GM23338 (cell line): Measurements from ENCODE around the gene ARL5C. TPM values are rescaled to one million over a fixed set of nuclear protein-coding genes. Genes with fewer than 3 reads are reported as not detected.

Source experiments
- ATAC-seq: fragments of 200-7000 bp; cut with Tn5 transposase; 3 replicates; pipeline ENCODE4 v1.9.1; 2020
- DNase-seq: peaks from one replicate; pipeline ENCODE4 v3.0.0-alpha.2; 2015; ENCODE audit warnings: low spot score
- H2AFZ ChIP-seq: fragments of 200-600 bp; sonication (generic); 2 replicates; pipeline ENCODE4 v1.8.0; 2016; ENCODE audit warnings: antibody characterized with exemption, mild to moderate bottlenecking, moderate library complexity
- H3F3A ChIP-seq: fragments of 200-600 bp; sonication (generic); replicated peaks from 2 replicates; pipeline ENCODE4 v1.8.0; 2017; ENCODE audit warnings: antibody characterized with exemption, mixed run types, low read depth
- H3K27ac ChIP-seq: fragments of 200-600 bp; sonication (generic); 2 replicates; pipeline ENCODE4 v1.6.1; 2016; ENCODE audit warnings: low read depth
- H3K27me3 ChIP-seq: fragments of 200-600 bp; sonication (generic); 2 replicates; pipeline ENCODE4 v1.8.0; 2016; ENCODE audit warnings: mild to moderate bottlenecking, mixed run types, moderate library complexity; ENCODE audit not compliant: insufficient read depth
- H3K36me3 ChIP-seq: fragments of 200-600 bp; sonication (generic); 2 replicates; pipeline ENCODE4 v1.8.0; 2016; ENCODE audit warnings: mild to moderate bottlenecking; ENCODE audit not compliant: insufficient read depth
- H3K4me1 ChIP-seq: fragments of 200-600 bp; sonication (generic); 2 replicates; pipeline ENCODE4 v1.8.0; 2016; ENCODE audit warnings: mild to moderate bottlenecking, moderate library complexity; ENCODE audit not compliant: insufficient read depth
- H3K4me2 ChIP-seq: fragments of 200-600 bp; sonication (generic); 2 replicates; pipeline ENCODE4 v1.7.1; 2017; ENCODE audit warnings: mixed run types
- H3K4me3 ChIP-seq: fragments of 200-600 bp; sonication (generic); 2 replicates; pipeline ENCODE4 v1.6.1; 2016; ENCODE audit warnings: mixed run types
- H3K79me2 ChIP-seq: fragments of 200-600 bp; sonication (generic); replicated peaks from 2 replicates; pipeline ENCODE4 v1.8.0; 2017; ENCODE audit warnings: mild to moderate bottlenecking; ENCODE audit not compliant: insufficient read depth
- H3K9me2 ChIP-seq: fragments of 200-600 bp; sonication (generic); 2 replicates; pipeline ENCODE4 v1.8.0; 2017; ENCODE audit not compliant: insufficient read depth
- H4K20me1 ChIP-seq: fragments of 200-600 bp; sonication (generic); replicated peaks from 2 replicates; pipeline ENCODE4 v1.8.0; 2017; ENCODE audit warnings: mild to moderate bottlenecking; ENCODE audit not compliant: insufficient read depth
- H3K27ac Mint-ChIP-seq: 2 replicates; pipeline ENCODE4 v1.8.0; 2020; ENCODE audit warnings: inconsistent platforms, mild to moderate bottlenecking, moderate library complexity, mixed read lengths
- H3K27me3 Mint-ChIP-seq: 3 replicates; pipeline ENCODE4 v1.8.0; 2022; ENCODE audit warnings: low read depth, mild to moderate bottlenecking, moderate library complexity, mixed read lengths, inconsistent platforms; ENCODE audit not compliant: insufficient read depth, poor library complexity
- H3K36me3 Mint-ChIP-seq: 3 replicates; pipeline ENCODE4 v1.8.0; 2021; ENCODE audit warnings: low read depth, mild to moderate bottlenecking, inconsistent platforms, moderate library complexity, mixed read lengths
- H3K4me1 Mint-ChIP-seq: 3 replicates; pipeline ENCODE4 v1.8.0; 2020; ENCODE audit warnings: mild to moderate bottlenecking, inconsistent platforms, mixed read lengths
- H3K4me3 Mint-ChIP-seq: 3 replicates; pipeline ENCODE4 v1.8.0; 2021; ENCODE audit warnings: moderate library complexity, mild to moderate bottlenecking, inconsistent platforms, mixed read lengths
- H3K9me3 Mint-ChIP-seq: 3 replicates; pipeline ENCODE4 v1.8.0; 2020; ENCODE audit warnings: moderate library complexity, mild to moderate bottlenecking, inconsistent platforms, mixed read lengths
- CREB1 ChIP-seq: fragments of 250-450 bp; sonication (Bioruptor Pico); IDR thresholded peaks from 2 replicates; pipeline ENCODE4 v1.5.0; 2020; ENCODE audit warnings: low read depth, mild to moderate bottlenecking, moderate library complexity
- EZH2 ChIP-seq: fragments of 200-600 bp; sonication (generic); IDR thresholded peaks from one replicate; pipeline ENCODE4 v1.8.0; 2017; ENCODE audit warnings: antibody characterized with exemption, mild to moderate bottlenecking, low read depth; ENCODE audit not compliant: unreplicated experiment
- EZH2phosphoT487 ChIP-seq: fragments of 200-600 bp; sonication (generic); IDR thresholded peaks from one replicate; pipeline ENCODE4 v1.8.1; 2018; ENCODE audit warnings: antibody characterized with exemption; ENCODE audit not compliant: unreplicated experiment
- JUNB ChIP-seq: IDR thresholded peaks from one replicate; pipeline ENCODE4 v1.6.1; 2016; ENCODE audit warnings: antibody characterized with exemption; ENCODE audit not compliant: unreplicated experiment
- NANOG ChIP-seq: IDR thresholded peaks from 2 replicates; pipeline ENCODE4 v1.6.1; 2016; ENCODE audit warnings: antibody characterized with exemption, borderline replicate concordance
- POLR2AphosphoS5 ChIP-seq: IDR thresholded peaks from 2 replicates; pipeline ENCODE4 v1.6.1; 2016; ENCODE audit warnings: antibody characterized with exemption, low read depth
- REST ChIP-seq: IDR thresholded peaks from one replicate; pipeline ENCODE4 v1.6.1; 2018; ENCODE audit warnings: antibody characterized with exemption; ENCODE audit not compliant: unreplicated experiment
- STAT1 ChIP-seq: IDR thresholded peaks from one replicate; pipeline ENCODE4 v1.6.1; 2016; ENCODE audit warnings: antibody characterized with exemption; ENCODE audit not compliant: unreplicated experiment
- ZNF114 ChIP-seq: fragments of 250-450 bp; sonication (Bioruptor Pico); IDR thresholded peaks from 2 replicates; pipeline ENCODE4 v1.5.0; 2020; ENCODE audit warnings: mild to moderate bottlenecking, moderate library complexity
- ZNF331 ChIP-seq: fragments of 250-450 bp; sonication (Bioruptor Pico); IDR thresholded peaks from 2 replicates; pipeline ENCODE4 v1.5.0; 2020; ENCODE audit warnings: low read depth, mild to moderate bottlenecking, moderate library complexity
- ZNF462 ChIP-seq: fragments of 250-450 bp; sonication (Bioruptor Pico); IDR thresholded peaks from 2 replicates; pipeline ENCODE4 v1.5.0; 2020; ENCODE audit warnings: mild to moderate bottlenecking, moderate library complexity
- polyA plus RNA-seq: library from polyadenylated mRNA; unstranded; fragments of >200 nt; fragmentation: Nextera tagmentation; extraction: Ambion mirVana; gene quantifications from 2 replicates; pipeline ENCODE4 v1.2.1, GENCODE V29; 2016
- total RNA-seq: library from RNA; depleted of rRNA; stranded (reverse); fragments of >200 nt; shearing (Covaris generic); gene quantifications from 2 replicates; pipeline ENCODE4 v1.2.3, GENCODE V29; 2014
- TF ChIP-seq, protein P1 (sequence below): IDR thresholded peaks from 2 replicates; pipeline ENCODE4 v1.6.1; 2016; ENCODE audit warnings: antibody characterized with exemption
- TF ChIP-seq, protein P2 (sequence below), 2 experiments: fragments of 200-600 bp in 1 of 2; sonication (generic) in 1 of 2; conservative IDR thresholded peaks; 2 replicates each; pipeline versions ENCODE4 v1.5.1 to v1.6.1; 2016 to 2017; ENCODE audit warnings: antibody characterized with exemption in 2 of 2, low read depth in 2 of 2, mild to moderate bottlenecking in 2 of 2, moderate library complexity in 1 of 2

Gene ARL5C
- total and polyA plus RNA-seq, 2 experiments from 2014 or later = not detected

GRCh38 chr17:39143552-39144093 is 22.3 kb downstream of the ARL5C start:
- ATAC-seq = no peak

More at GRCh38 chr17:39143552-39144093, 22.3 kb downstream of the ARL5C start:
- H3K27me3 Mint-ChIP-seq = peaks cover 3% of the 10 kb centered on the region
- H4K20me1 ChIP-seq = no peaks in the 10 kb centered on the region
- H3K4me2 ChIP-seq = no peak overlapping the region
- H3K9me2 ChIP-seq = no peaks in the 10 kb centered on the region
- H3K4me1 ChIP-seq = no peaks in the 10 kb centered on the region
- H3K9me3 Mint-ChIP-seq = no peaks in the 10 kb centered on the region
- no peaks in the 10 kb centered on the region for H3K36me3 Mint-ChIP-seq
- no peak for DNase-seq
- no peaks in the 10 kb centered on the region for H3K79me2 ChIP-seq
- no peak overlapping the region for H3K27ac Mint-ChIP-seq
- H3K4me1 Mint-ChIP-seq = no peaks in the 10 kb centered on the region; the same call in 2 of the 3 replicates
- no peak overlapping the region for H3K4me3 ChIP-seq
- no peak overlapping the region for H3K4me3 Mint-ChIP-seq
- H2AFZ ChIP-seq = no peak overlapping the region
- H3K27ac ChIP-seq = no peak overlapping the region
- no peaks in the 10 kb centered on the region for H3K36me3 ChIP-seq
- no peaks in the 10 kb centered on the region for H3K27me3 ChIP-seq
- TF ChIP-seq, protein P1, sequence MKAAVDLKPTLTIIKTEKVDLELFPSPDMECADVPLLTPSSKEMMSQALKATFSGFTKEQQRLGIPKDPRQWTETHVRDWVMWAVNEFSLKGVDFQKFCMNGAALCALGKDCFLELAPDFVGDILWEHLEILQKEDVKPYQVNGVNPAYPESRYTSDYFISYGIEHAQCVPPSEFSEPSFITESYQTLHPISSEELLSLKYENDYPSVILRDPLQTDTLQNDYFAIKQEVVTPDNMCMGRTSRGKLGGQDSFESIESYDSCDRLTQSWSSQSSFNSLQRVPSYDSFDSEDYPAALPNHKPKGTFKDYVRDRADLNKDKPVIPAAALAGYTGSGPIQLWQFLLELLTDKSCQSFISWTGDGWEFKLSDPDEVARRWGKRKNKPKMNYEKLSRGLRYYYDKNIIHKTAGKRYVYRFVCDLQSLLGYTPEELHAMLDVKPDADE = no peak
- no peak for TF ChIP-seq POLR2AphosphoS5
- no peak for TF ChIP-seq STAT1
- TF ChIP-seq, protein P2, sequence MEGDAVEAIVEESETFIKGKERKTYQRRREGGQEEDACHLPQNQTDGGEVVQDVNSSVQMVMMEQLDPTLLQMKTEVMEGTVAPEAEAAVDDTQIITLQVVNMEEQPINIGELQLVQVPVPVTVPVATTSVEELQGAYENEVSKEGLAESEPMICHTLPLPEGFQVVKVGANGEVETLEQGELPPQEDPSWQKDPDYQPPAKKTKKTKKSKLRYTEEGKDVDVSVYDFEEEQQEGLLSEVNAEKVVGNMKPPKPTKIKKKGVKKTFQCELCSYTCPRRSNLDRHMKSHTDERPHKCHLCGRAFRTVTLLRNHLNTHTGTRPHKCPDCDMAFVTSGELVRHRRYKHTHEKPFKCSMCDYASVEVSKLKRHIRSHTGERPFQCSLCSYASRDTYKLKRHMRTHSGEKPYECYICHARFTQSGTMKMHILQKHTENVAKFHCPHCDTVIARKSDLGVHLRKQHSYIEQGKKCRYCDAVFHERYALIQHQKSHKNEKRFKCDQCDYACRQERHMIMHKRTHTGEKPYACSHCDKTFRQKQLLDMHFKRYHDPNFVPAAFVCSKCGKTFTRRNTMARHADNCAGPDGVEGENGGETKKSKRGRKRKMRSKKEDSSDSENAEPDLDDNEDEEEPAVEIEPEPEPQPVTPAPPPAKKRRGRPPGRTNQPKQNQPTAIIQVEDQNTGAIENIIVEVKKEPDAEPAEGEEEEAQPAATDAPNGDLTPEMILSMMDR (conservative IDR thresholded peaks at IDR 0.05; ENCODE audit: low read depth in 2 of 2) = no peak
- no peak for TF ChIP-seq NANOG
- TF ChIP-seq CREB1 = no peak
- no peak for TF ChIP-seq EZH2phosphoT487
- no peak for TF ChIP-seq EZH2
- TF ChIP-seq ZNF114 (CRISPR knock-in tag) = no peak
- no peak for TF ChIP-seq JUNB
- TF ChIP-seq REST = no peak
- TF ChIP-seq ZNF462 (CRISPR knock-in tag) = no peak
- TF ChIP-seq ZNF331 (CRISPR knock-in tag) = no peak
- no peaks in the 10 kb centered on the region for H3F3A ChIP-seq
